ENCODE data around the gene APLP2.

GRCh38 chr11:130094614-130095013 is 24.9 kb downstream of the APLP2 start:
- TF ChIP-seq, protein P1, sequence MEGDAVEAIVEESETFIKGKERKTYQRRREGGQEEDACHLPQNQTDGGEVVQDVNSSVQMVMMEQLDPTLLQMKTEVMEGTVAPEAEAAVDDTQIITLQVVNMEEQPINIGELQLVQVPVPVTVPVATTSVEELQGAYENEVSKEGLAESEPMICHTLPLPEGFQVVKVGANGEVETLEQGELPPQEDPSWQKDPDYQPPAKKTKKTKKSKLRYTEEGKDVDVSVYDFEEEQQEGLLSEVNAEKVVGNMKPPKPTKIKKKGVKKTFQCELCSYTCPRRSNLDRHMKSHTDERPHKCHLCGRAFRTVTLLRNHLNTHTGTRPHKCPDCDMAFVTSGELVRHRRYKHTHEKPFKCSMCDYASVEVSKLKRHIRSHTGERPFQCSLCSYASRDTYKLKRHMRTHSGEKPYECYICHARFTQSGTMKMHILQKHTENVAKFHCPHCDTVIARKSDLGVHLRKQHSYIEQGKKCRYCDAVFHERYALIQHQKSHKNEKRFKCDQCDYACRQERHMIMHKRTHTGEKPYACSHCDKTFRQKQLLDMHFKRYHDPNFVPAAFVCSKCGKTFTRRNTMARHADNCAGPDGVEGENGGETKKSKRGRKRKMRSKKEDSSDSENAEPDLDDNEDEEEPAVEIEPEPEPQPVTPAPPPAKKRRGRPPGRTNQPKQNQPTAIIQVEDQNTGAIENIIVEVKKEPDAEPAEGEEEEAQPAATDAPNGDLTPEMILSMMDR (IDR thresholded peaks at IDR 0.05 in 8 of 11, conservative IDR thresholded peaks at IDR 0.05 in 3 of 11) = no peak
- no peak for TF ChIP-seq POLR2A (IDR thresholded peaks at IDR 0.05)
- no peak for TF ChIP-seq POLR2AphosphoS5 (IDR thresholded peaks at IDR 0.05)
